Measurements from ENCODE around the gene ADM2.

Gene ADM2

DNA sequence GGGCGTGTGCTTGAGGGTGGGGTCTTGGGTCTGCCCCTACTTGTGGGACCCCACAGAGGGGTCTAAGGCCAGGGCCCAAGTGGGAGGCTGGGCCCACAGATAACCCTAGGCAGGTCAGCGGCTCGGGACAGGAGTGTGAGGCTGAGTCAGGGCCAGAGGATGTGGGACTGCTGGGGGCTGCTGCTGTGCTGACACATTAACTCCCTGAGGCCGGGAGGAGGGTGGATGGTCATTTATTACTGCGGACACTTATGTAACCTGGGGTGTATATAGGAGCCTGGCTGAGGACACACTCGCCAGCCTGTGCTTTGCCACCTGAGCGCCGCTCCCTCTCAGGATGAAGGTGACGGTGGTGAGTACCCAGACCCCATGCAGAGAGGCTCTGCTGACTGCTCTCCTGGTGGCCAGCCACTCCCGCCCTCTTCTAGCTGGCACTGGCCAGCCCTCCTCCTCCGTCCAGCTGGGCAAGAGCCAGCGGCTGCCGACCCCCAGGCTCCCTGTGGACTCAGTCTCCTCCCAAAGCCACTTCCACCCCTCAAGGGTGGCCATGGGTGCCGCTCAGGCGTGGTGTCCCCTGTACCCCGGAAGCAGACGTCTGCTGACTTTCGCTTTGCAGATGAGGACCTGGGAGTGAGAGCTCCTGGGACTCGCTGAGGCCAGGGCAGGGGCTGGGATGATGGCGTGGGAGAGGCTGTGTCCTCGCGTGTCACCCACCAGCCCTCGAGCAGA lies 5.4 kb downstream of the ADM2 start, which contains the start of gene MIOX:
TSS of gene MIOX (plus strand) at position 299 of the 729 bp plus-strand sequence. CDS start at position 338, 39 bp downstream.
- Histone ChIP-seq H3K9me2 (replicated peaks; ENCODE audit: insufficient read depth, low read length) (no peaks in the 10 kb centered on the region), H3K4me2 (ENCODE audit: low read depth, low read length) (0 out of 2 replicates have a peak within 1 kb of the TSS, but pooled peaks have one; percentile 0), H3K27ac (ENCODE audit: low read length) (no peak within 1 kb of the TSS), H3F3A (ENCODE audit: insufficient read depth, low read length) (no peaks in the 10 kb centered on the region), H3K79me2 (ENCODE audit: low read length) (no peaks in the 10 kb centered on the region), H3K27me3 (replicated peaks; ENCODE audit: insufficient read depth, low read length) (no peaks in the 10 kb centered on the region), H3K4me3 (ENCODE audit: low read length) (no peak within 1 kb of the TSS), H3K36me3 (replicated peaks; ENCODE audit: insufficient read depth, low read length) (no peaks in the 10 kb centered on the region), H3K9ac (ENCODE audit: low read length) (no peak within 1 kb of the TSS), H4K20me1 (ENCODE audit: insufficient read depth, low read length) (no peaks in the 10 kb centered on the region), H3K9me3 (replicated peaks; ENCODE audit: insufficient read depth, low read length) (no peaks in the 10 kb centered on the region), H2AFZ (ENCODE audit: low read length) (no peak within 1 kb of the TSS), H3K4me1 (ENCODE audit: low read length) (no peaks in the 10 kb centered on the region)
- TF ChIP-seq, protein P1, sequence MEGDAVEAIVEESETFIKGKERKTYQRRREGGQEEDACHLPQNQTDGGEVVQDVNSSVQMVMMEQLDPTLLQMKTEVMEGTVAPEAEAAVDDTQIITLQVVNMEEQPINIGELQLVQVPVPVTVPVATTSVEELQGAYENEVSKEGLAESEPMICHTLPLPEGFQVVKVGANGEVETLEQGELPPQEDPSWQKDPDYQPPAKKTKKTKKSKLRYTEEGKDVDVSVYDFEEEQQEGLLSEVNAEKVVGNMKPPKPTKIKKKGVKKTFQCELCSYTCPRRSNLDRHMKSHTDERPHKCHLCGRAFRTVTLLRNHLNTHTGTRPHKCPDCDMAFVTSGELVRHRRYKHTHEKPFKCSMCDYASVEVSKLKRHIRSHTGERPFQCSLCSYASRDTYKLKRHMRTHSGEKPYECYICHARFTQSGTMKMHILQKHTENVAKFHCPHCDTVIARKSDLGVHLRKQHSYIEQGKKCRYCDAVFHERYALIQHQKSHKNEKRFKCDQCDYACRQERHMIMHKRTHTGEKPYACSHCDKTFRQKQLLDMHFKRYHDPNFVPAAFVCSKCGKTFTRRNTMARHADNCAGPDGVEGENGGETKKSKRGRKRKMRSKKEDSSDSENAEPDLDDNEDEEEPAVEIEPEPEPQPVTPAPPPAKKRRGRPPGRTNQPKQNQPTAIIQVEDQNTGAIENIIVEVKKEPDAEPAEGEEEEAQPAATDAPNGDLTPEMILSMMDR (IDR thresholded peaks at IDR 0.05; ENCODE audit: low read length), result no peak
- no peak for TF ChIP-seq EZH2 (optimal IDR thresholded peaks at IDR 0.05; ENCODE audit: low read depth, low read length)
- no peak for TF ChIP-seq EZH2phosphoT487 (IDR thresholded peaks at IDR 0.05; ENCODE audit: low read length)
- DNase-seq, result no peak

DNA sequence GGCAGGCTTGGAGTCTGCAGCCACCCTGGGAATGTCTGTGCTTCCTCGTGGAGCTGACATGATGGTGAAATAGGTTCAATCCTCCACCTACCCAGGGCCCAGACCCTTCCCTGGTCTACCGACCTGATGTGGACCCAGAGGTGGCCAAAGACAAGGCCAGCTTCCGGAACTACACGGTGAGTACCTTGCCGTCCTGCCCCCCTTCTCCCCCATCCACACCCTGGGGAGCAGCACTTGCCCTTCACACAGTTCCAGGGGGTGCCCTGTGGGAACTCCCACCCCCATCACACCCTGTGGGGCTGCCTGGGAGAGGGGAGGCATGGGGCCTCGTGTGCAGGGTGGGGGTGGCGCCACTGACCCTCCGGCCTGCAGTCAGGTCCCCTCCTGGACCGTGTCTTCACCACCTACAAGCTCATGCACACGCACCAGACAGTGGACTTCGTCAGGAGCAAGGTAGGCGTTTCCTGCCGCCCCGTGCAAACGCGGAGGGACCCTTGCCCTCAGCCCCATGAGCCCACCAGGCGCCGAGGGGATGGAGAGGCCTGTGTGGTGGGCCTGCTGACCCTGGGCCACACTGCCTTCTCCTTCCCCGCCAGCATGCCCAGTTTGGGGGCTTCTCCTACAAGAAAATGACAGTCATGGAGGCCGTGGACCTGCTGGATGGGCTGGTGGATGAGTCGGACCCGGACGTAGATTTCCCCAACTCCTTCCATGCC lies 6.1 kb downstream of the ADM2 start:
- Histone ChIP-seq H2AFZ (ENCODE audit: low read length) (no peak overlapping the region), H3K27ac (ENCODE audit: low read length) (no peak overlapping the region), H3K4me1 (ENCODE audit: low read length) (no peaks in the 10 kb centered on the region), H3F3A (ENCODE audit: insufficient read depth, low read length) (no peaks in the 10 kb centered on the region), H4K20me1 (ENCODE audit: insufficient read depth, low read length) (no peaks in the 10 kb centered on the region), H3K9me2 (replicated peaks; ENCODE audit: insufficient read depth, low read length) (no peaks in the 10 kb centered on the region), H3K4me2 (ENCODE audit: low read depth, low read length) (0 out of 2 replicates have a peak overlapping the region, but pooled peaks have one; percentile 0), H3K36me3 (replicated peaks; ENCODE audit: insufficient read depth, low read length) (no peaks in the 10 kb centered on the region), H3K4me3 (ENCODE audit: low read length) (no peak overlapping the region), H3K9me3 (replicated peaks; ENCODE audit: insufficient read depth, low read length) (no peaks in the 10 kb centered on the region), H3K27me3 (replicated peaks; ENCODE audit: insufficient read depth, low read length) (no peaks in the 10 kb centered on the region), H3K79me2 (ENCODE audit: low read length) (no peaks in the 10 kb centered on the region), H3K9ac (ENCODE audit: low read length) (no peak overlapping the region)
- no peak for DNase-seq
- TF ChIP-seq EZH2phosphoT487 (IDR thresholded peaks at IDR 0.05; ENCODE audit: low read length) (no peak), EZH2 (optimal IDR thresholded peaks at IDR 0.05; ENCODE audit: low read depth, low read length) (no peak)
- TF ChIP-seq, protein P1 (IDR thresholded peaks at IDR 0.05; ENCODE audit: low read length), result no peak

DNA sequence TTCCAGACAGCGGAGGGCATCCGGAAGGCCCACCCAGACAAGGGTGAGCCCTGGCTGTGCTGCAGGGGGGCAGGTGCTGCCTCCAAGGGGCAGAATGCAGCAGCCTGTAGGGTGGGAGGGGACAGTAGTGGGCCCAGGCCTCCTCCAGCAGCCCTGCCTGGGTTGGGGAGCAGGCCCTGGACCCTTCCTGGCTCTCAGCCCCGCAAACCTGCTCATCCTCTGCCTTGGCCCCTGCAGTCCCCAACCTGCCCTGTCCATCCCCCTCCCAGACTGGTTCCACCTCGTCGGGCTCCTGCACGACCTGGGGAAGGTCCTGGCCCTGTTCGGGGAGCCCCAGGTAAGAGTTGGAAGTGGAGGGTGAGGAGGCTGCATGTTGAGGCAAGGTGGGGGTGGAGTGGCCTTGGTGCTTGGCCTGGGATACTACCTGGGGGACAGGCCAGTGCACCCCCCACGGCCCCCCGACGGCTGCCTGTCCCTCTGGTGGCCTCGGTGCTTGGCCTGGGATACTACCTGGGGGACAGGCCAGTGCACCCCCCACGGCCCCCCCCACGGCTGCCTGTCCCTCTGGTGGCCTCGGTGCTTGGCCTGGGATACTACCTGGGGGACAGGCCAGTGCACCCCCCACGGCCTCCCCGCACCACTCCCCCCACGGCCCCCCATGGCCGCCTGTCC lies 6.8 kb downstream of the ADM2 start:
- Histone ChIP-seq H3K9me3 (replicated peaks; ENCODE audit: insufficient read depth, low read length) (no peaks in the 10 kb centered on the region), H2AFZ (ENCODE audit: low read length) (no peak overlapping the region)

More for the DNA sequence above, 6.8 kb downstream of the ADM2 start:
- Histone ChIP-seq H3K27me3 (replicated peaks; ENCODE audit: insufficient read depth, low read length) (no peaks in the 10 kb centered on the region), H3F3A (ENCODE audit: insufficient read depth, low read length) (no peaks in the 10 kb centered on the region), H3K36me3 (replicated peaks; ENCODE audit: insufficient read depth, low read length) (no peaks in the 10 kb centered on the region), H3K4me3 (ENCODE audit: low read length) (no peak overlapping the region), H3K4me1 (ENCODE audit: low read length) (no peaks in the 10 kb centered on the region), H3K4me2 (ENCODE audit: low read depth, low read length) (no peak overlapping the region), H4K20me1 (ENCODE audit: insufficient read depth, low read length) (no peaks in the 10 kb centered on the region), H3K27ac (ENCODE audit: low read length) (no peak overlapping the region), H3K9me2 (replicated peaks; ENCODE audit: insufficient read depth, low read length) (no peaks in the 10 kb centered on the region), H3K9ac (ENCODE audit: low read length) (no peak overlapping the region), H3K79me2 (ENCODE audit: low read length) (no peaks in the 10 kb centered on the region)
- no peak for TF ChIP-seq EZH2 (optimal IDR thresholded peaks at IDR 0.05; ENCODE audit: low read depth, low read length)
- TF ChIP-seq, protein P1 (IDR thresholded peaks at IDR 0.05; ENCODE audit: low read length), result no peak
- no peak for TF ChIP-seq EZH2phosphoT487 (IDR thresholded peaks at IDR 0.05; ENCODE audit: low read length)
- DNase-seq, result no peak
